Endothelial cell of umbilical vein (primary cell): Measurements from ENCODE around the gene TSHZ1.

Experiments used
- FOS ChIP-seq: IDR thresholded peaks from 2 replicates; pipeline ENCODE4 v1.6.1; 2011; ENCODE audit warnings: mild to moderate bottlenecking, low read length, moderate library complexity, borderline replicate concordance; ENCODE audit not compliant: insufficient read depth
- JUN ChIP-seq: IDR thresholded peaks from 2 replicates; pipeline ENCODE4 v1.6.1; 2011; ENCODE audit warnings: borderline replicate concordance, low read depth; ENCODE audit not compliant: insufficient read length, insufficient read depth
- POLR2A ChIP-seq: IDR thresholded peaks from 2 replicates; pipeline ENCODE4 v1.6.1; 2012; ENCODE audit warnings: low read depth, mild to moderate bottlenecking, control low read depth, low read length
- TF ChIP-seq, protein P1 (sequence below), 2 donors: IDR thresholded peaks; 1 replicate in 1 of 2; 2 replicates in 1 of 2; pipeline ENCODE4 v1.5.1; 2011; ENCODE audit warnings: low read length in 2 of 2, mild to moderate bottlenecking in 2 of 2, moderate library complexity in 2 of 2, control low read depth in 1 of 2, inconsistent platforms in 1 of 2, low read depth in 1 of 2; ENCODE audit not compliant: insufficient read depth in 1 of 2; ENCODE audit errors: extremely low read depth in 1 of 2
- TF ChIP-seq, protein P2 (sequence below): IDR thresholded peaks from 2 replicates; pipeline ENCODE4 v1.6.1; 2011; ENCODE audit not compliant: insufficient read depth, insufficient read length

- TF ChIP-seq, protein P1, sequence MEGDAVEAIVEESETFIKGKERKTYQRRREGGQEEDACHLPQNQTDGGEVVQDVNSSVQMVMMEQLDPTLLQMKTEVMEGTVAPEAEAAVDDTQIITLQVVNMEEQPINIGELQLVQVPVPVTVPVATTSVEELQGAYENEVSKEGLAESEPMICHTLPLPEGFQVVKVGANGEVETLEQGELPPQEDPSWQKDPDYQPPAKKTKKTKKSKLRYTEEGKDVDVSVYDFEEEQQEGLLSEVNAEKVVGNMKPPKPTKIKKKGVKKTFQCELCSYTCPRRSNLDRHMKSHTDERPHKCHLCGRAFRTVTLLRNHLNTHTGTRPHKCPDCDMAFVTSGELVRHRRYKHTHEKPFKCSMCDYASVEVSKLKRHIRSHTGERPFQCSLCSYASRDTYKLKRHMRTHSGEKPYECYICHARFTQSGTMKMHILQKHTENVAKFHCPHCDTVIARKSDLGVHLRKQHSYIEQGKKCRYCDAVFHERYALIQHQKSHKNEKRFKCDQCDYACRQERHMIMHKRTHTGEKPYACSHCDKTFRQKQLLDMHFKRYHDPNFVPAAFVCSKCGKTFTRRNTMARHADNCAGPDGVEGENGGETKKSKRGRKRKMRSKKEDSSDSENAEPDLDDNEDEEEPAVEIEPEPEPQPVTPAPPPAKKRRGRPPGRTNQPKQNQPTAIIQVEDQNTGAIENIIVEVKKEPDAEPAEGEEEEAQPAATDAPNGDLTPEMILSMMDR (IDR thresholded peaks at IDR 0.05; ENCODE audit: extremely low read depth in 1 of 2, insufficient read depth in 1 of 2, low read depth in 1 of 2, low read length in 2 of 2), result no peak
- TF ChIP-seq JUN (no peak), POLR2A (no peak), FOS (no peak)
- TF ChIP-seq, protein P2, sequence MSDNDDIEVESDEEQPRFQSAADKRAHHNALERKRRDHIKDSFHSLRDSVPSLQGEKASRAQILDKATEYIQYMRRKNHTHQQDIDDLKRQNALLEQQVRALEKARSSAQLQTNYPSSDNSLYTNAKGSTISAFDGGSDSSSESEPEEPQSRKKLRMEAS, result no peak
Observed at GRCh38 chr18:75264195-75264594, 53.6 kb downstream of the TSHZ1 start.
